ENCODE measurements around the gene TAS2R60.
"Not testable (repeated sequence)": the region's sequence is repeated elsewhere in the genome, so short reads cannot be mapped to it uniquely, and the experiment has no call there.

Gene TAS2R60

DNA sequence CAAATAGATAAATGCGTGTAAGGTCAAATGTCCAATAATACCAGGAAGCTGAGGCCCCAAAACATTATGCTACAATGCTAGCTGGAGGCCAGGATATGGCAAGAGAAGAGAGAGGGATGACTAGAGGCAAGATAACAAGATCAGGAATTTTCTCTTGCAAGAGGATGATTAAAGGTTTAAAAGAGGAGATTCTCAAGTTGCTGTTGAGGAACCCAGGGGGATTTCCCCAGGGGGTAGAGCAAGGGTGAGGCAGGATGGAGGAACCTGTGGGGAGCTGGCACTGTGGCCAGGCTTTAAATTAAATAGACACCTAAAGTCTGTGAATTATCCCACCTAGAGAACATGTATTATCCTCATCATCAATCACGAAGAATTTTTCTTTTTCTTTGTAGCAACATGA is 3.4 kb upstream of the TAS2R60 start:
- DNase-seq (ENCODE audit: low read depth, low spot score), result no peak

DNA sequence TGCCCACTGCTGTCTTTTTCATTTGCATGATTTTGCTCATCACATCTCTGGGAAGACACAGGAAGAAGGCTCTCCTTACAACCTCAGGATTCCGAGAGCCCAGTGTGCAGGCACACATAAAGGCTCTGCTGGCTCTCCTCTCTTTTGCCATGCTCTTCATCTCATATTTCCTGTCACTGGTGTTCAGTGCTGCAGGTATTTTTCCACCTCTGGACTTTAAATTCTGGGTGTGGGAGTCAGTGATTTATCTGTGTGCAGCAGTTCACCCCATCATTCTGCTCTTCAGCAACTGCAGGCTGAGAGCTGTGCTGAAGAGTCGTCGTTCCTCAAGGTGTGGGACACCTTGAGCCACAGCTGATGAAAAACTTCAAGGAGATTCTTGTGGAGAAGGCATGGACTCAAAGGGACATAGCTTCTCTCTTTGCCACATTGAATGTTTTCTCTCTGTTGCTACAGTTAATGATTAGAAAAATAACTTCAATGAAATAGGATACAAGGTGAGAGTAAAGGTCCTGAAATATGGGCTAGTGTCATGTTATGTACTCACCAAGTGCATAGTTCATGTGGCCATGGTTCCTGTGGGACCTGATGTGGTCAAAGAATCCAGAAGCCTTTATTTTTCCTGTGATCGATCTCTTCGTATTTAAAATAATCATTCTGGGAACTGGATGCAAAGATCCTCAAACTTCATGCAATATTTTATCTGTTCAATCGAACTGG is 970 bp downstream of the TAS2R60 start:
- DNase-seq (ENCODE audit: low read depth, low spot score), result no peak

DNA sequence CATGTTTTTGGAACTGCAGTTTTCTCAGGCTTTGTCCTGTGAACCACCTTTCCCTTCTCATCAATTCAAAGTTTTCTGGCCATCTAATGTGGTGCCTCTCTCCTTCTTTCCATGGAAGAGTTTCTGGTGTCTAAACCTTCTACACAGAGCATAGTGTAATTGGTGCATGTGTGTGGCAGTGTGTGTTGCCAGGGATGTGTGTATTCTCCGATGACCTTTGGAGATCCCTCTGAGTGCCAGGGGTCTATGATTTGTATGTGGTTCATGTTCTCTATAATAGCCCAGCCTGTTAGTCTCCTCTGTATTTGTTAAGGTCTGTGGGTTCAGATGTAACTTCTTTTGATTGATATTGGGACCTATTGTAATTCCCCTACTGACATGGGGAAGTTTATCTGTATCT is 1.5 kb downstream of the TAS2R60 start:
- DNase-seq (ENCODE audit: low read depth, low spot score), result no peak

DNA sequence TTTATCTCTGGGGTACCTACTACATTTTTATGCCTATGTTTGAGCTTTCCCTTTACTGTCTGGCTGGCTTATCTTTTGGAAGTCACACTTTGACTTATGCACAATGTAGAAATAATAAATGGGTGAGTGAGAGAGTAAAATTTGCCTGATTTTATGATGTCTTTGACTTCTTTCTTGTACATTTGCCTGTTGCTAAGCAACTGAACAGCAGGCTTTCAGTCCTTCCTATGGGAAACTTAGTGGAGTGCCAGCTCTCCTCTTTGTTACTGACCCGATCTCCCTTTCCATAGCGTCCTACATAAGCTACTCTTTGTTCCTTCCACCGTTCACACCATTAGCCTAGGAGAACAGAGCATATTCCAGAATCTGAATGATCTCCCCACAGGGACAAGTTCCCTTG is 4.2 kb downstream of the TAS2R60 start:
- no peak for DNase-seq (ENCODE audit: low read depth, low spot score)

DNA sequence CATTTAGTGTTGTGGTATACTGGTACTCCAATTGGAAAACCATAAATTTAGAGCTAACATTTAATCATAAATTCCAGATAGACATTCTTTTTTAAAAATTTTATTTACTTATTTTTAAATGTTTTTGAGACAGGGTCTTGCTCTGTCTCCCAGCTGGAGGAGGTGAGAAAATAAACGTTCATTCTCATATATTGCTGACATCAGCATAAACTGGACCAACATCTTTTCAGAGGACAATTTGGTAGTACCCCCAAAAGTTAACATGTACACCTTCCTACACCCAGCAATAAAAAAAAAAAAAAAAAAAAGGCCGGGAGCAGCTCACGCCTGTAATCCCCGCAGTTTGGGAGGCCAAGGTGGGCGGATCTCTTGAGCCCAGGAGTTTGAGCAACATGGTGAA is 5.2 kb downstream of the TAS2R60 start:
- DNase-seq (ENCODE audit: low read depth, low spot score), result no peak

DNA sequence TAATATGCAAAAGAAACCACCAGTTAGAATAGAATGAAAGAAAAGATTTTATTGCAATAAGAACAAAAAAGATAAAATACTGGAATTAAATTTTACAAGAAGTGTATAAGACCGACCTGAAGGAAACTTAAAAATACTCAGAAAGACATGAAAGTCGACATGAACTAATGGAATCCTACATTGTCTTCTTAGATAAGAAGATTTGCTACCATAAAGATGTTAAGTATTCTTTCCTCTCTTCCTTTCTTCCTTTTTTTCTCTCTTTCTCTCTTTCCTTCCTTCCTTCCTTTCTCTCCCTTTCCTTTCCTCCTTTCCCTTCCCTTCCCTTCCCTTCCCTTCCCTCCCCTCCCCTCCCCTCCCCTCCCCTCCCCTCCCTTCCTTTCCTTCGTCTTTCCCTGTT is 6.5 kb downstream of the TAS2R60 start:
- DNase-seq (ENCODE audit: low read depth, low spot score), result no peak

DNA sequence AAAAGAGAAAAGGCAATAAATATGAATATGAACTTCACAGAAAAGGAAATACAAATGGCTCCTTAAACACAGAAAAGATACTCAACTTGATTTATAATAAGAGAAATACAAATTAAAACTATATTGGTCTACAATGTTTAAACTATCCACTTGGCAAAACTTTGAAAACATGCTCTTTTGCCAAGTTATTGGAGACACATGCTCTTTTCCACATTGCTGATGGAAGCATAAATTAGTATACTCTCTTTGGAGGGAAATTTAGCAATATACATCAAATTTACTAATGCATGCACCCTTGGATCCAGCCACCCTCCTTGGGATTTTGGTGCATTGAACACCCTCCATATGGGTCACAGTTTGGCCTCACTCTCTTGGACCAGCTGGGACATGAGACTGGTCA is 7.9 kb downstream of the TAS2R60 start:
- DNase-seq (ENCODE audit: low read depth, low spot score), result no peak

DNA sequence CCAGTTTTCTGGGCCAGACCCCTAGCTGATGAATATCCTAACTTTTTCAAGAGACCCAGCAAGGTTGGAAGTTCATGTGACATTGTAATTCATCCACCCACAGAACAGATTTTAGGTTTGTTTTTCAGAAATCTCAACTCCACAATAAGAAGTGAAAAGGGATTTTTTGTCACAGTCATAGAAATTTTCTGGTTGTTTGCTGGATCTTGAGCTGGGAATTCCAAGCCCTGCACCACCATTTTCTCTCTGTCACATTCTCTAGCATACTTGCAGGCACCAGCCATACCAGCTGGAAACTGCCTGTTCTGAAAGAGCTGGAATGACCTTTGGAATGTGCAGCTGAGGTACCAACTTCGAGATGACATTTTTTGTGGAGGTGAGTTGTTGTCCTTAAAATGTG is 8.5 kb downstream of the TAS2R60 start:
- DNase-seq (ENCODE audit: low read depth, low spot score), result no peak

DNA sequence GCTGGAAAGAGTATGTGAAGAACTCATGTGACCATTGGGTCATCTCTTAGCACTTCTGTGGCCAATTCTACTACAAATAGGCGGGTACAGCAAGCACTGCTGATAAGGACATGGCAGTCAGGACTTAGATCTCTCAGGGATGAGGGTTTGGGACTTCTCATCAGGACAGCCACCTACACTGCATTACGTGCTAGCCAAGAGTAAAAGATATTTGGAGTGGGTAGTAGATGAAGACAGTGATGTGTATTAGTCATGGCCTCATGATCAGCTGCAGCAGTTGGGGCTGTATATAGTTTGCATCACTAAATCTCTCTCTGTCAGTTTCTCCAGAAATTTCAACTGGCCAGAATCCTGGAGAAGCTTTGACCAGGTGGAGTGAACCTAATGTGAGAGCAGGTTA is 9.2 kb downstream of the TAS2R60 start:
- no peak for DNase-seq (ENCODE audit: low read depth, low spot score)

DNA sequence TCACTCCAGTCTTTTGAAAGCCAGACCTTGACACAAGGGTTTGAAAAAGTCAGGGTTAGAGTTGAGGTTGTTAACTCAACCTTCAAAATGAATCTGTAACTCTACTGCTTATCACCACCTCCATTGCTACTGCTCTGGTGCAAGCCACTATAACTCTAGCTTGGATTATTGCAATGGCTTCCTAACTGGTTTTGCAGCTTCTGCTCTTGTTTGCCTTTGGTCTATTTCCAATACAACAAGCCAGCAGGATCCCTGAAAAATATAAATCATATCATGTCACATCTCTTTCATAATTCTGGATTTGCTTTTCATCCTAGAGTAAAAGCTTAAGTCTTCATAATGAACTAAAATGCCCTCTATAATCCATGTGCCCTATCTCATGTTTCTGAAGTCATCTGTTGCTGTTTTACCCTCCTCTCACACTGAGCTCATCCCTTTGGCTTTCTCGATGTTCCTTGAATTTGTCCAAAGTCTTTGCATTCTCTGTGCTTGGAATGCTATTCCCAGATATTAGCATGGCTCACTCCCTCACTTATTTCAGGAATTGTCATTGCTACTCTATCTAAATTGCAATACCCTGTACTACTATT is 10.9 kb downstream of the TAS2R60 start:
- no peak for DNase-seq (ENCODE audit: low read depth, low spot score)

DNA sequence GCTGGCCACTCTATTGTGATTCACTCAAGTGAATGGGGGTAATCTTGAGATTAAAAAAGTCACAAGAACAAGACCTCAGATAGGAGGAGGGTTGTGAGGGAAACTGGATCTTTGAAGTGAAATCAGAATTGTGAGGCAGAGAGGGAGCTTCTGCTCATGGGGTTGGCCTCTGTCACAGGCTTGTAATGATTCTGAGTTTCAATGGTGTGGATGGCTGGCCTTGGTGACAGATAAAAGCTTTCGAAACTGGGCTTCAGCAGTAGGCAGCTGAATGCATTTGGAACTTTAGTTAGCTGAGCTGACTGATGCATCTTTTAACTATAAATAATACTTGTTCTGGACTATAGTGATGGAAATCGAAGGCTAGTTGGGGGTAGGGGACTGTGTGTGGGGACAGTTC is 12.2 kb downstream of the TAS2R60 start:
- DNase-seq (ENCODE audit: low read depth, low spot score), result no peak

DNA sequence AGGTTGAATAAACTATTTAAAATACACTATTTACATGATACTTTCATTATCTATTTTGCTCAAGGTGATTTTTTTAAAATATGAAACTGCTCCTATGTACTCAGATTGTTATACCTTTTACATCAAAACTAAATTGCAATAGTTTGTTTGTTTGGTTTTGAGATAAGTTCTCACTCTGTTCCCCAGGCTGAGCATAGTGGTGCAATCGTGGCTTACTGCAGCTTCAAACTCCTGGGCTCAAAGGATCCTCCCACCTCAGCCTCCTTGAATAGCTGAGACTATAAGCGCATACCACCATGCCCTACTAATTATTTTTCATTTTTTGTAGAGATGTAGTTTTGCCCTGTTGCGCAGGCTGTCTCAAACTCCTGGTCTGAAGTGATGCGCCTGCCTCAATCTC is 12.7 kb downstream of the TAS2R60 start:
- DNase-seq (ENCODE audit: low read depth, low spot score), result no peak

DNA sequence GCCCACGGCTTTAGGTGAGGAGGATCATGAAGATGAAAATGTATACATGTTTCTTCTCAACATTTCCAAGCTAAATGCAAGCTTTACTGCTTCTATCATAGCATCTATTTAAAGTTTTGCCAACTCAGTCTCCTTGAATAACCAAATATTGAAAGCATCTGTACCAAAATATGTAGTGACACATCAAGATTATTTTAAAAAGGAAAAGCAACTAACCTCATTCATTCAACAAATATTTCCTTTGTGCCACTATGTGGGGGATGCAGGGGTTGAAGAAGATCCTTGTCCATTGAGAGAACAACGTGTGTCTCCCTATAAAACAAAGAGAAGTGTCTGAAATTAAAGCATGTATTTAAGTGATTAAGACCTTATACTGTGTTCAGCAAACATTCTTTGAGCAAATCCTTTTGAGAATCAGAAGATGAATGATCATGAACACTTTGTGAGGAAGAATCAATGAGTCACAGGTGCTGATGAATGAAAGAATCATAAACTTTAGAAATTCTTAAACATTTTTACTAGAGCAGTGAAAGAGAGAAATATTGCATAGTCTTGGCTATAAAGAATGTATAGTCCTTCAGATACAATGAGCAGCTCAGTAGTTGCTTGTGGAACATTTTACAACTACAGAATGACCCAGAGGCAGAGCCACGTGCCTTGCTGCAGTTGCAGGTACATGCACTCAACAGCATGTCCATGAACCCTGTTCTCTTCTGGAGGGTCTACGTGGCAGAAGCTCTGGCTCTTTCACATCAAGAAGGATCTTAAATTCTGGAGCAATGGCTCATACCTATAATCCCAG is 13.9 kb downstream of the TAS2R60 start:
- no peak for DNase-seq (ENCODE audit: low read depth, low spot score)

DNA sequence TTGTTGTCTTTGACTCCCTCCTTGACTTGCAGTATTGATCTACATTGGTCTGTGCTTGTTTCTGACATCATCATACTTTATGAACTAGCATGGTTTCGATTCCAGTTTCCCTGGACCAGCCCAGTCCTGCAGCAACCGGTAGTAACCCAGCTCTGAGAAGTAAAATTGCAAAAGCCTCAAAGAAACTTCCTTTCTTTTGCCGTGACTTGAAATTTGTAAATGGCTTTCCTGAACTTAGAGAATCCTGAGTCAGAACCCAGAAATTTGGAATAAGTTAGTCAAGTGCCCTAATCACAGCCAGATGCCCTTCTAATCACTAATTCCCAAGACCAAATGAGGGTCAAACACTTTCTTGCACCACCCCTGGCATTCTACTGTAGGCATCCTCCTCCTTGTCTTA is 15.0 kb downstream of the TAS2R60 start:
- no peak for DNase-seq (ENCODE audit: low read depth, low spot score)

DNA sequence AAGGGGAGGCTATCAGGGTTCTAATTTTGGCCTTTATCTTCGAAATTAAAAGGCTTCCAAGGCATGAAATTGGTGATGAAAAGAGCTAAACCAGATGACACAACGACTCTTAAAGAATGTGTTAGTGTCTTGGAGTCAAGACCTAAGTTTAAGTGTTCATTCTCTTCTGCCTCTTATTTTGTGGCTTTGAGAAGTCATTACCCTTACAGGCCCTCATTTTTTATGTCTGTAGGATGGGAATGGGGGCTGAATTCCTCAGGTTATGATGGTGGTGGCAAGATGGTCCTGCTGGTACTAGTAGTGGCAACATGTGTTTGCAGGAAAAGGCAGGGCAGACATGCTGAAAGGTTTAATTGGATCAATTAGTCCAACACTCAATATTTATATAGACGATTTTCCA is 15.4 kb downstream of the TAS2R60 start:
- no peak for DNase-seq (ENCODE audit: low read depth, low spot score)

DNA sequence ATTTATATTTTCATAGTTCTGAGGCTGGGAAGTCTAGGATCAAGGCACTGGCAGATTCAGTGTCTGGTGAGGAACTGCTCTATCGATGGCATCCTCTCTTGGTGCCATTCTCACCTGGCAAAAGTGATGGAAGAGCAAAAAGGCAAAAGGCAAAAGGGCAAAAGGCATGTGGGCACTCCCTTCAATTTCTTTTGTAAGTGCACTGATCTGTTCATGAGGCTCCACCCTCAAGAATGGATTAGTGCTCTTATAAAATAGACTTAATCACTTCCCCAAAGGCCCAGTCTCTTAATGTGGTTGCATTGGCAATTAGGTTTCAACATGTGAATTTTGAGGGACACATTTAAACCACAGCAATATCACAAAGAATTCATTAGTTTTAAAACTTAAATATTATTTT is 16.1 kb downstream of the TAS2R60 start:
- no peak for DNase-seq (ENCODE audit: low read depth, low spot score)

DNA sequence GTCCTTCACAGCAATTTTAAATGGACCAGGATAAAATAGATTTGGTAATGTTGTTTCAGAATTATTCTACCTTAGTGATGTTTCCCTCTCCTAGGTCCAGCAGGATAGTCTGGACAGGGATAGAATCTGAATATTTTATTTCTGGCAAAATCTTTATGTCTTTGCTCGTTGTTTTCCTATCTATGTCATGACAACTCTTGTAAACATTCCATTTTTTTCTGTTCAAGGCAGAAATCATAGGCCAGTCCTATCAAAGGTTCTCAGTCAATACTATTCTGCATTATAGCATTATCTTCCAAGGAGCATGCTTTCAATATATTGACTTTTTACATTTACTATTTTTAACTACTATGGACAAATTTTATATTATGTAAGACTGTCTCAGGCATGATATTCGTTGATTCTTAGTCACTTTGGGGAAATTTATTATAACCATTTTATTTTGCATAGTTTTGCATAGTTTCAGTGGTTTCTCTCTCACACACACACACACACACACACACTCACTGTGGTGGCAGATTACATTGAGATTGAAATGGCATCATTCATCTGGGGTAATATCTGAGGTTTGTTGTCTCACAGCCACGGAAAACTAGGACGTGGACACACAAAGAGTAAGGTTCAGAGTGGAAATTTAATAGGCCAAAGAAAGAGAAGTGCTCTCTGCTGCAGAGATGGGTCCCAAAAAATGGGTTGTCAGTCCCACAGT is 17.2 kb downstream of the TAS2R60 start:
- DNase-seq (ENCODE audit: low read depth, low spot score), result no peak

DNA sequence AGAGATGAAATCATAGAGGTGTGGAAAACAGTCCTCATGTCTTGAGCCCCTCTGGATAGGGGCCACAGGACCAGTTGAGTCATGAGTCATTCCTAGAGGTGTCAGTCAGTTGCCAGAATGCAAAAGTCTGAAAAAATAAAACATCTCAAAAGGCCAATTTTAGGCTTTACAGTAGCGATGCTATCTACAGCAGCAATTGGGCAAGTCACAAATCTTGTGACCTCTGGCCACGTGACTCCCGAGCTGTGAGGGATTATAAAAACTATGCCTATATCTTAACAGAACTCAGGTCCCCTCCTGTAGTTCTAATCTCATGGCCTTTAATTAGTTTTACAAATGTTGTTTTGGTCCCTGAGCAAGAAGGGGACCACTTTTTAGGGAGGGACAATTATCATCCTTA is 18.8 kb downstream of the TAS2R60 start:
- no peak for DNase-seq (ENCODE audit: low read depth, low spot score)

DNA sequence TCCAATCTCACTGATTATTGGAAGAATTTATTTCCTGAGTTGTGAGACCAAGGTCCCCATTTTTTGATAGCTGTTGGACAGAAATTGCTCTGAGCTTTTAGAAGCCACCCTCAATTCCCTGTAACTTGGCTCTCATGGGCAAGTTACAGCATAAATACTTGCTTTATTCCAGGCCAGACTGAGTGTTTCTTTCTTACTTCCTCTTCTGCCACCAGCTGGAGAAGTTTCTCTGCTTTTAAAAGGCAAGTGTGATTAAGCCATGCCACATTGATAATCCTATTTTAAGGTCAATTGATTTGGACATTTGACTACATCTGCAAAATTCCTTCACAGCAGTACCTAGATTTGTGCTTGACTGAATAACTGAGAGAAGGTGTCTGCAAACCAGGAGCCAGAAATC is 20.3 kb downstream of the TAS2R60 start:
- no peak for DNase-seq (ENCODE audit: low read depth, low spot score)

DNA sequence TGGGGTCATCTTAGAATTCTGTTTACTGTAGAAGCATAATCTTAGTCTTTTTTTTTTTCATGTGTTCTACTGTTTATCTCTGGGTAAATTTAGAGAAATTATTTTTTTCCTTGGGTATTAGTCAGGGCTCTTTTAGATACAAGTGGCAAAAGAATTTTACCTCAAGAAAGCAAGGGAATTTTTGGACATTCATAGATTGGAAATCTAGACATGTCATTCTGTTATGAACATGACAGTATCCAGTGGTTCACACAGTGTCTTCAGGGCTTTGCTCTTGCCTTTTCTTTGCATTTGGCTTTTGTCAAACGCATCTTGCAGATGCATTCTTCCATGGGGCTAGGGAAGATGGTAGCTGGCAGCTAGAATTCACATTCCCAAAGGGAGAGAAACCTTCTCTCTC is 20.7 kb downstream of the TAS2R60 start:
- DNase-seq (ENCODE audit: low read depth, low spot score), result no peak

DNA sequence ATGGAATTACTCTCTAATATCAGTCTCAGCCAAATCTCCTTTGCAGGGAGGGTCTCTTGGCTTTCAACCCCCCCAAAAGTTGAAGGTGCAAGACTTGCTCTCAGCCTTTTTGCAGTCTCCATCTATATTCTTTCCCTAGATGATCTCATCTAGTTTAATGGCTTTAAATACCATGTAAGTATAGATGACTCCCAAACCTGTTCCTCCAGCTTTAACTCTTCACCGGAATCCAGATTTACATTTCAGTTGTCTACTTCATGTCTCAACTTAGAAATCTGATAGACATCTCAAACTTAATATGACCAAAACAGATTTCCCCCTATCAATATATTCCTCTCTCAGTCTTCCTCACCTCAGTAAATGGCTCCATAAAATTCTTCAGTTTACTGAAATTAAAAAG is 24.5 kb downstream of the TAS2R60 start:
- no peak for DNase-seq (ENCODE audit: low read depth, low spot score)

DNA sequence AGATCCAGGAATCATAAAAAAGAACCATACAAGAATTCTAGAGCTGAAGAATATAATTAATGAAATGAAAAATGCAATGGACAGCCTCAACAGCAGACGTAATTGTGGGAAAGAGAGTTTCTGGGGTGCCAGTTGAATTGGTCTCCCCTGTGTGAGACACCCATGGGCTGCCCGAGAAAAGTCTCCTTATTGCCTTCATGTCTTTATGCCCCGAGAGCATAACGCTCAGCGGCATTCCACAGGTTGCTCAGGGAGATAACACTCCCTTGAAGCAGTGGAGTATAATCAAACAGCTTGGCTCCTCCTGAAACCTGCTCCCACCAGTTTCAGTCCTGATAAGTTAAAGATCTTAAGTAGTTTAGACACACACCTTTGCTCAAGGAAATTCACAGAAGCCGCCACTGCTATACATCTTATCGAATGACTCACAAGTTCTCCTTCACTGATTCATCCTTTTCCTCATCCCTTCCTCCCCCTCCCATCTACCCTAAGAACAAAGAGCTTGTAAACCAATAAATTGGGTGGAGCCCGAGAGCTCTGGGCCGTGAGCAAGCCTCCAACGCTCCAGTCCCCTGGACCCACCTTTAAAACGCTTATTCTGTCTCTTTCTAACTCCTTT is 28.9 kb downstream of the TAS2R60 start:
- DNase-seq (ENCODE audit: low read depth, low spot score), result not testable (repeated sequence)
